HG02798 (cell line): ENCODE measurements around the gene CPSF4L.
"Not testable (repeated sequence)": the region's sequence is repeated elsewhere in the genome, so short reads cannot be mapped to it uniquely, and the experiment has no call there.

Experiments used
- ATAC-seq: cut with Tn5 transposase; IDR thresholded peaks from one replicate; pipeline ENCODE4 v1.9.1; 2021; ENCODE audit warnings: mild to moderate bottlenecking; ENCODE audit not compliant: unreplicated experiment, poor library complexity

The CPSF4L gene

GRCh38 chr17:73261617-73261951, at the start of gene CPSF4L:
Gene CPSF4L (minus strand): TSS chr17:73261880. CDS start chr17:73261818, 62 bp downstream.
- ATAC-seq, result no peak

- peak; percentile 8 for ATAC-seq
Observed at GRCh38 chr17:73311428-73311780, 49.7 kb upstream of the CPSF4L start.

- no peak for ATAC-seq
Observed at GRCh38 chr17:73309727-73310596, 48.3 kb upstream of the CPSF4L start.

GRCh38 chr17:73308959-73309358, 47.3 kb upstream of the CPSF4L start:
- not testable (repeated sequence) for ATAC-seq

GRCh38 chr17:73308017-73308823, 46.5 kb upstream of the CPSF4L start:
- ATAC-seq, result no peak

- no peak for ATAC-seq
Observed at GRCh38 chr17:73307130-73307529, 45.5 kb upstream of the CPSF4L start.

GRCh38 chr17:73305845-73306836, 44.5 kb upstream of the CPSF4L start:
- no peak for ATAC-seq

GRCh38 chr17:73304971-73305812, 43.5 kb upstream of the CPSF4L start:
- no peak for ATAC-seq

- no peak for ATAC-seq
Observed at GRCh38 chr17:73304438-73304837, 42.8 kb upstream of the CPSF4L start.

GRCh38 chr17:73302189-73302588, 40.5 kb upstream of the CPSF4L start:
- ATAC-seq, result no peak

- no peak for ATAC-seq
Observed at GRCh38 chr17:73301369-73301768, 39.7 kb upstream of the CPSF4L start.

- ATAC-seq, result no peak
Observed at GRCh38 chr17:73300392-73300791, 38.7 kb upstream of the CPSF4L start.

GRCh38 chr17:73297934-73298861, 36.5 kb upstream of the CPSF4L start:
- ATAC-seq, result peak; percentile 62

GRCh38 chr17:73293480-73293911, 31.8 kb upstream of the CPSF4L start:
- no peak for ATAC-seq

GRCh38 chr17:73293031-73293430, 31.4 kb upstream of the CPSF4L start:
- no peak for ATAC-seq

GRCh38 chr17:73292031-73292531, 30.4 kb upstream of the CPSF4L start:
- no peak for ATAC-seq

GRCh38 chr17:73291260-73291801, 29.7 kb upstream of the CPSF4L start:
- ATAC-seq, result peak; percentile 89
